GM12878 (cell line): ENCODE data around the gene MR1. TPM values are rescaled to one million over a fixed set of nuclear protein-coding genes. Genes with fewer than 3 reads are reported as not detected.

Experiments used
- ATAC-seq: fragments of 200-7000 bp; cut with Tn5 transposase; 3 replicates; pipeline ENCODE4 v1.9.1; 2020; ENCODE audit warnings: mild to moderate bottlenecking, moderate library complexity
- BruUV-seq: library from RNA; stranded (reverse); fragments of 400-500 nt; replicated peaks from 2 replicates; lab custom pipeline; 2021; lab: Mats Ljungman, UMichigan
- CTCF ChIA-PET: fragments of 300-600 bp; sonication (Branson Sonifier 250); formaldehyde crosslinking; extraction: SDS; loops from one replicate; lab custom pipeline; 2021; ENCODE audit warnings: inconsistent platforms; lab: Yijun Ruan, JAX
- POLR2A ChIA-PET: fragments of 350-600 bp; formaldehyde crosslinking; extraction: SDS; loops from one replicate; lab custom pipeline; 2021; ENCODE audit warnings: inconsistent platforms; lab: Charles Lee
- RAD21 ChIA-PET: fragments of 300-600 bp; sonication (Branson Sonifier 250); formaldehyde crosslinking; loops from one replicate; lab custom pipeline; 2023; ENCODE audit warnings: antibody characterized with exemption; ENCODE audit not compliant: unreplicated experiment; lab: Charles Lee
- SMC1A ChIA-PET: fragments of 300-600 bp; sonication (Branson Sonifier 250); formaldehyde crosslinking; loops from one replicate; lab custom pipeline; 2023; ENCODE audit not compliant: unreplicated experiment, uncharacterized antibody; lab: Charles Lee
- DNase-seq: peaks from one replicate; pipeline ENCODE4 v3.0.0-alpha.2; 2011; ENCODE audit warnings: low read depth, low spot score
- FAIRE-seq: peaks from 3 replicates; lab custom pipeline; 2011; peaks lifted over from hg19 to GRCh38; lab: Jason Lieb, UNC
- H2AFZ ChIP-seq: 2 replicates; pipeline ENCODE4 v1.6.0; 2011; ENCODE audit warnings: low read depth, low read length, control low read depth; ENCODE audit not compliant: control insufficient read depth
- H3K27ac ChIP-seq: 2 replicates; pipeline ENCODE4 v1.5.1; 2011; ENCODE audit warnings: control low read depth; ENCODE audit not compliant: control insufficient read depth, insufficient read depth
- H3K27me3 ChIP-seq, 2 experiments: replicated peaks in 1 of 2; 2 replicates each; pipeline versions ENCODE4 v1.6.0 to v1.6.1; 2011; ENCODE audit warnings: low read length in 1 of 2; ENCODE audit not compliant: control insufficient read depth in 2 of 2, insufficient read depth in 2 of 2
- H3K36me3 ChIP-seq, 2 experiments: 2 replicates each; pipeline ENCODE4 v1.5.1; 2011; ENCODE audit warnings: low read length in 1 of 2; ENCODE audit not compliant: control insufficient read depth in 2 of 2, insufficient read depth in 2 of 2
- H3K4me1 ChIP-seq: 2 replicates; pipeline ENCODE4 v1.6.1; 2011; ENCODE audit warnings: mild to moderate bottlenecking, low read length, moderate library complexity, mixed read lengths; ENCODE audit not compliant: control insufficient read depth, insufficient read depth
- H3K4me2 ChIP-seq: 2 replicates; pipeline ENCODE4 v1.6.0; 2011; ENCODE audit warnings: control low read depth; ENCODE audit not compliant: control insufficient read depth, insufficient read depth
- H3K4me3 ChIP-seq: fragments of 200-600 bp; sonication (generic); 2 replicates; pipeline ENCODE4 v1.5.1; 2016
- H3K79me2 ChIP-seq: 2 replicates; pipeline ENCODE4 v1.6.0; 2011; ENCODE audit warnings: low read length; ENCODE audit not compliant: control insufficient read depth, insufficient read depth
- H3K9ac ChIP-seq: 2 replicates; pipeline ENCODE4 v1.8.0; 2011; ENCODE audit warnings: low read length, control low read depth, mixed read lengths; ENCODE audit not compliant: control insufficient read depth, insufficient read depth
- H3K9me3 ChIP-seq: replicated peaks from 3 replicates; pipeline ENCODE4 v1.5.1; 2011; ENCODE audit warnings: mild to moderate bottlenecking, low read length; ENCODE audit not compliant: control insufficient read depth, insufficient read depth
- H4K20me1 ChIP-seq: 2 replicates; pipeline ENCODE4 v1.6.0; 2011; ENCODE audit not compliant: control insufficient read depth, insufficient read depth
- BHLHE40 ChIP-seq, 2 experiments: fragments of 450-650 bp in 1 of 2; IDR thresholded peaks; 2 replicates each; pipeline ENCODE4 v1.6.1; 2011 to 2017; ENCODE audit warnings: low read depth in 2 of 2, borderline replicate concordance in 1 of 2, improper control_type of control experiment in 1 of 2, low read length in 1 of 2, mild to moderate bottlenecking in 1 of 2
- CEBPB ChIP-seq, 2 experiments: fragments of 150-350 bp in 1 of 2; IDR thresholded peaks; 2 replicates each; pipeline ENCODE4 v1.6.1; 2012 to 2014; ENCODE audit warnings: low read depth in 2 of 2, low read length in 2 of 2, borderline replicate concordance in 1 of 2, inconsistent platforms in 1 of 2
- MYC ChIP-seq: IDR thresholded peaks from 2 replicates; pipeline ENCODE4 v1.6.1; 2011; ENCODE audit warnings: mild to moderate bottlenecking, low read length, moderate library complexity, inconsistent platforms; ENCODE audit not compliant: insufficient read depth, insufficient replicate concordance, insufficient read length, severe bottlenecking
- NR2C2 ChIP-seq: IDR thresholded peaks from 2 replicates; pipeline ENCODE4 v1.6.1; 2011; ENCODE audit warnings: borderline replicate concordance, low read depth; ENCODE audit not compliant: control insufficient read depth, insufficient read length
- RAD21 ChIP-seq: IDR thresholded peaks from 2 replicates; pipeline ENCODE4 v1.6.1; 2011; ENCODE audit warnings: mild to moderate bottlenecking, low read depth, low read length, moderate library complexity; ENCODE audit not compliant: insufficient read depth
- REST ChIP-seq: IDR thresholded peaks from 2 replicates; pipeline ENCODE4 v1.6.1; 2012; ENCODE audit warnings: mild to moderate bottlenecking, low read depth, low read length
- WGBS: methylation state at CpG from one replicate; pipeline ENCODE4 v1.1.6; 2016; ENCODE audit warnings: low lambda C conversion rate; ENCODE audit not compliant: insufficient replicate concordance, insufficient coverage; ENCODE audit errors: missing lambda C conversion rate; 5-methylcytosine and 5-hydroxymethylcytosine counted together
- in situ Hi-C: fragments of 300-500 bp; cut with MboI; formaldehyde crosslinking; loops from 9 replicates; pipeline ENCODE4 v1.14.3; 2018; ENCODE audit warnings: mixed read lengths
- intact Hi-C: fragments of 100-400 bp; cut with micrococcal nuclease; formaldehyde crosslinking; loops from one replicate; pipeline ENCODE4 v1.14.2; 2022; ENCODE audit not compliant: unreplicated experiment
- polyA plus RNA-seq, 11 experiments: library from polyadenylated mRNA; depleted of rRNA in 4 of 11; unstranded in 6 of 11; stranded (reverse) in 5 of 11; fragments of >200 nt; fragmentation: Nextera tagmentation in 4 of 11; fragmentation: Illumina TruSeq in 1 of 11; extraction: Ambion mirVana in 4 of 11; extraction: Trizol in 1 of 11; gene quantifications; 1 replicate in 1 of 11; 2 replicates in 10 of 11; pipeline versions ENCODE4 v1.2.1 to v1.2.3, GENCODE V29; 2011 to 2016; ENCODE audit warnings: inconsistent platforms in 2 of 11, missing spikeins in 2 of 11, low read depth in 1 of 11
- total RNA-seq, 4 experiments: library from RNA; depleted of rRNA in 3 of 4; stranded (reverse); fragments of >200 nt in 3 of 4; fragmentation: Illumina TruSeq in 1 of 4; extraction: Trizol in 1 of 4; gene quantifications; 2 replicates each; pipeline versions ENCODE4 v1.2.1 to v1.2.3, GENCODE V29; 2013 to 2021
- TF ChIP-seq, protein P1 (sequence below): fragments of 450-650 bp; IDR thresholded peaks from 2 replicates; pipeline ENCODE4 v1.6.1; 2017; ENCODE audit warnings: antibody characterized with exemption, mild to moderate bottlenecking, moderate library complexity

The MR1 gene
- total and polyA plus RNA-seq, 10 of the 15 experiments (the other 5 are each of a cell fraction or from before 2014, with no cell fraction given) = 24.7 to 65.9 (median 30.9) TPM

GRCh38 chr1:181036107-181036836, 2.5 kb downstream of the MR1 start:
- CTCF ChIA-PET = interaction anchor here (0.7 to 13.7 kb wide), 16 partner anchors 8 to 154 kb away, joined by 3 to 321 read pairs (median 7); no protein-coding TSS in a partner anchor
- H3K4me2 ChIP-seq = peak overlapping the region; percentile 82

GRCh38 chr1:181037386-181037785, 3.6 kb downstream of the MR1 start:
- in situ Hi-C loops (loop anchor here (5.0 kb wide), 2 partner anchors 50 to 105 kb away; partner anchors contain the start of gene IER5), intact Hi-C loops (no loop called here)
- ChIA-PET POLR2A (interaction anchor here (0.6 to 5.6 kb wide), 17 partner anchors 11 to 156 kb away, joined by 3 to 70 read pairs (median 3); partner anchors contain the start of gene STX6), SMC1A (interaction anchor here (0.7 to 13.6 kb wide), 26 partner anchors 8 to 154 kb away, joined by 3 to 276 read pairs (median 10); partner anchors contain the start of gene STX6), CTCF (interaction anchor here (0.7 to 13.7 kb wide), 26 partner anchors 8 to 156 kb away, joined by 3 to 321 read pairs (median 10); partner anchors contain the start of gene STX6), RAD21 (interaction anchor here (0.8 to 13.1 kb wide), 23 partner anchors 9 to 164 kb away, joined by 3 to 189 read pairs (median 5); partner anchors contain the start of gene STX6)
- peak overlapping the region; percentile 82 for H3K4me2 ChIP-seq
- ATAC-seq (no peak), FAIRE-seq (no peak), DNase-seq (no peak)
- WGBS = 71% methylated on average over 2 of the region's 2 CpGs
- no TSS peak for BruUV-seq
- H3K36me3 ChIP-seq = peaks cover 0 to 4% of the 10 kb centered on the region in 2 experiments; a peak in 1 of 4 replicates
- no peaks in the 10 kb centered on the region for H3K27me3 ChIP-seq
- H4K20me1 ChIP-seq = no peaks in the 10 kb centered on the region
- H3K79me2 ChIP-seq = peaks cover 52% of the 10 kb centered on the region
- H3K4me3 ChIP-seq = peak overlapping the region; percentile 93
- no peak overlapping the region for H3K9ac ChIP-seq
- no peak overlapping the region for H3K27ac ChIP-seq
- H3K4me1 ChIP-seq = peaks cover 18% of the 10 kb centered on the region
- H3K9me3 ChIP-seq = no peaks in the 10 kb centered on the region
- no peak overlapping the region for H2AFZ ChIP-seq
- TF ChIP-seq BHLHE40 (IDR thresholded peaks at IDR 0.05; ENCODE audit: borderline replicate concordance in 1 of 2, low read depth in 2 of 2, low read length in 1 of 2) (no peak), MYC (no peak), REST (no peak)
- TF ChIP-seq, protein P1, sequence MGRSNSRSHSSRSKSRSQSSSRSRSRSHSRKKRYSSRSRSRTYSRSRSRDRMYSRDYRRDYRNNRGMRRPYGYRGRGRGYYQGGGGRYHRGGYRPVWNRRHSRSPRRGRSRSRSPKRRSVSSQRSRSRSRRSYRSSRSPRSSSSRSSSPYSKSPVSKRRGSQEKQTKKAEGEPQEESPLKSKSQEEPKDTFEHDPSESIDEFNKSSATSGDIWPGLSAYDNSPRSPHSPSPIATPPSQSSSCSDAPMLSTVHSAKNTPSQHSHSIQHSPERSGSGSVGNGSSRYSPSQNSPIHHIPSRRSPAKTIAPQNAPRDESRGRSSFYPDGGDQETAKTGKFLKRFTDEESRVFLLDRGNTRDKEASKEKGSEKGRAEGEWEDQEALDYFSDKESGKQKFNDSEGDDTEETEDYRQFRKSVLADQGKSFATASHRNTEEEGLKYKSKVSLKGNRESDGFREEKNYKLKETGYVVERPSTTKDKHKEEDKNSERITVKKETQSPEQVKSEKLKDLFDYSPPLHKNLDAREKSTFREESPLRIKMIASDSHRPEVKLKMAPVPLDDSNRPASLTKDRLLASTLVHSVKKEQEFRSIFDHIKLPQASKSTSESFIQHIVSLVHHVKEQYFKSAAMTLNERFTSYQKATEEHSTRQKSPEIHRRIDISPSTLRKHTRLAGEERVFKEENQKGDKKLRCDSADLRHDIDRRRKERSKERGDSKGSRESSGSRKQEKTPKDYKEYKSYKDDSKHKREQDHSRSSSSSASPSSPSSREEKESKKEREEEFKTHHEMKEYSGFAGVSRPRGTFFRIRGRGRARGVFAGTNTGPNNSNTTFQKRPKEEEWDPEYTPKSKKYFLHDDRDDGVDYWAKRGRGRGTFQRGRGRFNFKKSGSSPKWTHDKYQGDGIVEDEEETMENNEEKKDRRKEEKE = no peak

More at GRCh38 chr1:181036107-181036836, 2.5 kb downstream of the MR1 start:
- peaks cover 52% of the 10 kb centered on the region for H3K79me2 ChIP-seq
- H3K9me3 ChIP-seq = no peaks in the 10 kb centered on the region
- no peak overlapping the region for H2AFZ ChIP-seq
- H3K4me1 ChIP-seq = peaks cover 18% of the 10 kb centered on the region
- TF ChIP-seq CEBPB (IDR thresholded peaks at IDR 0.05; ENCODE audit: borderline replicate concordance in 1 of 2, low read depth in 2 of 2, low read length in 2 of 2) (no peak), NR2C2 (no peak), RAD21 (no peak)
- no peak overlapping the region for H3K9ac ChIP-seq
- intact Hi-C loops (no loop called here), in situ Hi-C loops (loop anchor here (5.0 kb wide), 2 partner anchors 51 to 106 kb away; partner anchors contain the start of gene IER5)
- WGBS = 89% methylated on average over 4 of the region's 4 CpGs
- peak overlapping the region; percentile 40 for H3K27ac ChIP-seq
- no peak for FAIRE-seq
- POLR2A ChIA-PET = interaction anchor here (0.5 to 5.6 kb wide), 13 partner anchors 12 to 154 kb away, joined by 3 to 70 read pairs (median 5); partner anchors contain the start of gene STX6
- SMC1A ChIA-PET = interaction anchor here (0.7 to 13.6 kb wide), 26 partner anchors 14 to 153 kb away, joined by 3 to 276 read pairs (median 6); partner anchors contain the start of gene STX6
- no peaks in the 10 kb centered on the region for H4K20me1 ChIP-seq
- H3K36me3 ChIP-seq = peaks cover 0 to 4% of the 10 kb centered on the region in 2 experiments; a peak in 1 of 4 replicates
- H3K4me3 ChIP-seq = peak overlapping the region; percentile 93
- RAD21 ChIA-PET = interaction anchor here (0.7 to 13.1 kb wide), 16 partner anchors 16 to 154 kb away, joined by 3 to 189 read pairs (median 11); partner anchors contain the start of gene STX6
- H3K27me3 ChIP-seq = no peaks in the 10 kb centered on the region
- ATAC-seq = no peak
- DNase-seq = no peak
- no TSS peak for BruUV-seq
